ENCODE results near the gene SART1.

DNA sequence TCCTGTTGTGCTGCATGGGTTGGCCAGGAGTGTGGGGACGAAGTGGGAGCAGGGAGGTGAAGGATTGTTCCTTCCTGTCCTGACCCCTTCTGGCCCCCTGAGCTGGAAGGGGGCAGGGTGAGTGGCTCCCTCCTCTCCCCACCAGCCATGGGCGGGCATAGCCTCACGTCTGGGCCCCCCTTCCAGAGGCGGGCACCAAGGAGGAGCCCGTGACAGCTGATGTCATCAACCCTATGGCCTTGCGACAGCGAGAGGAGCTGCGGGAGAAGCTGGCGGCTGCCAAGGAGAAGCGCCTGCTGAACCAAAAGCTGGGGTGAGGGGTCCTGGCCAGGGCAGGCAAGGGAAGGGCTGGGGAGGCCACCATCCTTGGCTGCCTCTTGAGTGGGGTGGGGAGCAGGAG lies 3.4 kb downstream of the SART1 start:
- TF ChIP-seq, protein P1, sequence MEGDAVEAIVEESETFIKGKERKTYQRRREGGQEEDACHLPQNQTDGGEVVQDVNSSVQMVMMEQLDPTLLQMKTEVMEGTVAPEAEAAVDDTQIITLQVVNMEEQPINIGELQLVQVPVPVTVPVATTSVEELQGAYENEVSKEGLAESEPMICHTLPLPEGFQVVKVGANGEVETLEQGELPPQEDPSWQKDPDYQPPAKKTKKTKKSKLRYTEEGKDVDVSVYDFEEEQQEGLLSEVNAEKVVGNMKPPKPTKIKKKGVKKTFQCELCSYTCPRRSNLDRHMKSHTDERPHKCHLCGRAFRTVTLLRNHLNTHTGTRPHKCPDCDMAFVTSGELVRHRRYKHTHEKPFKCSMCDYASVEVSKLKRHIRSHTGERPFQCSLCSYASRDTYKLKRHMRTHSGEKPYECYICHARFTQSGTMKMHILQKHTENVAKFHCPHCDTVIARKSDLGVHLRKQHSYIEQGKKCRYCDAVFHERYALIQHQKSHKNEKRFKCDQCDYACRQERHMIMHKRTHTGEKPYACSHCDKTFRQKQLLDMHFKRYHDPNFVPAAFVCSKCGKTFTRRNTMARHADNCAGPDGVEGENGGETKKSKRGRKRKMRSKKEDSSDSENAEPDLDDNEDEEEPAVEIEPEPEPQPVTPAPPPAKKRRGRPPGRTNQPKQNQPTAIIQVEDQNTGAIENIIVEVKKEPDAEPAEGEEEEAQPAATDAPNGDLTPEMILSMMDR (IDR thresholded peaks at IDR 0.05 in 2 of 3, conservative IDR thresholded peaks at IDR 0.05 in 1 of 3; ENCODE audit: control insufficient read depth in 2 of 3, extremely low read depth in 1 of 3, insufficient read depth in 1 of 3, low read depth in 3 of 3, low read length in 3 of 3) = no peak
- no peak for TF ChIP-seq CBFB (IDR thresholded peaks at IDR 0.05; ENCODE audit: low read depth)
- TF ChIP-seq POLR2AphosphoS5 (IDR thresholded peaks at IDR 0.05; ENCODE audit: low read length) = no peak
- no peak for TF ChIP-seq ZNF274 (IDR thresholded peaks at IDR 0.05; ENCODE audit: insufficient read depth, insufficient read length)
- TF ChIP-seq, protein P2, sequence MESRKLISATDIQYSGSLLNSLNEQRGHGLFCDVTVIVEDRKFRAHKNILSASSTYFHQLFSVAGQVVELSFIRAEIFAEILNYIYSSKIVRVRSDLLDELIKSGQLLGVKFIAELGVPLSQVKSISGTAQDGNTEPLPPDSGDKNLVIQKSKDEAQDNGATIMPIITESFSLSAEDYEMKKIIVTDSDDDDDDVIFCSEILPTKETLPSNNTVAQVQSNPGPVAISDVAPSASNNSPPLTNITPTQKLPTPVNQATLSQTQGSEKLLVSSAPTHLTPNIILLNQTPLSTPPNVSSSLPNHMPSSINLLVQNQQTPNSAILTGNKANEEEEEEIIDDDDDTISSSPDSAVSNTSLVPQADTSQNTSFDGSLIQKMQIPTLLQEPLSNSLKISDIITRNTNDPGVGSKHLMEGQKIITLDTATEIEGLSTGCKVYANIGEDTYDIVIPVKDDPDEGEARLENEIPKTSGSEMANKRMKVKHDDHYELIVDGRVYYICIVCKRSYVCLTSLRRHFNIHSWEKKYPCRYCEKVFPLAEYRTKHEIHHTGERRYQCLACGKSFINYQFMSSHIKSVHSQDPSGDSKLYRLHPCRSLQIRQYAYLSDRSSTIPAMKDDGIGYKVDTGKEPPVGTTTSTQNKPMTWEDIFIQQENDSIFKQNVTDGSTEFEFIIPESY (IDR thresholded peaks at IDR 0.05) = no peak
- TF ChIP-seq, protein P3, sequence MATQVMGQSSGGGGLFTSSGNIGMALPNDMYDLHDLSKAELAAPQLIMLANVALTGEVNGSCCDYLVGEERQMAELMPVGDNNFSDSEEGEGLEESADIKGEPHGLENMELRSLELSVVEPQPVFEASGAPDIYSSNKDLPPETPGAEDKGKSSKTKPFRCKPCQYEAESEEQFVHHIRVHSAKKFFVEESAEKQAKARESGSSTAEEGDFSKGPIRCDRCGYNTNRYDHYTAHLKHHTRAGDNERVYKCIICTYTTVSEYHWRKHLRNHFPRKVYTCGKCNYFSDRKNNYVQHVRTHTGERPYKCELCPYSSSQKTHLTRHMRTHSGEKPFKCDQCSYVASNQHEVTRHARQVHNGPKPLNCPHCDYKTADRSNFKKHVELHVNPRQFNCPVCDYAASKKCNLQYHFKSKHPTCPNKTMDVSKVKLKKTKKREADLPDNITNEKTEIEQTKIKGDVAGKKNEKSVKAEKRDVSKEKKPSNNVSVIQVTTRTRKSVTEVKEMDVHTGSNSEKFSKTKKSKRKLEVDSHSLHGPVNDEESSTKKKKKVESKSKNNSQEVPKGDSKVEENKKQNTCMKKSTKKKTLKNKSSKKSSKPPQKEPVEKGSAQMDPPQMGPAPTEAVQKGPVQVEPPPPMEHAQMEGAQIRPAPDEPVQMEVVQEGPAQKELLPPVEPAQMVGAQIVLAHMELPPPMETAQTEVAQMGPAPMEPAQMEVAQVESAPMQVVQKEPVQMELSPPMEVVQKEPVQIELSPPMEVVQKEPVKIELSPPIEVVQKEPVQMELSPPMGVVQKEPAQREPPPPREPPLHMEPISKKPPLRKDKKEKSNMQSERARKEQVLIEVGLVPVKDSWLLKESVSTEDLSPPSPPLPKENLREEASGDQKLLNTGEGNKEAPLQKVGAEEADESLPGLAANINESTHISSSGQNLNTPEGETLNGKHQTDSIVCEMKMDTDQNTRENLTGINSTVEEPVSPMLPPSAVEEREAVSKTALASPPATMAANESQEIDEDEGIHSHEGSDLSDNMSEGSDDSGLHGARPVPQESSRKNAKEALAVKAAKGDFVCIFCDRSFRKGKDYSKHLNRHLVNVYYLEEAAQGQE (IDR thresholded peaks at IDR 0.05; ENCODE audit: low read depth, low read length) = no peak
- TF ChIP-seq HCFC1 (IDR thresholded peaks at IDR 0.05; ENCODE audit: low read length) = no peak
- TF ChIP-seq GABPA (IDR thresholded peaks at IDR 0.05; ENCODE audit: low read depth) = no peak

Measured in GM12878 (cell line).